Measurements from ENCODE around the gene RAB34.

Gene RAB34, protein sequence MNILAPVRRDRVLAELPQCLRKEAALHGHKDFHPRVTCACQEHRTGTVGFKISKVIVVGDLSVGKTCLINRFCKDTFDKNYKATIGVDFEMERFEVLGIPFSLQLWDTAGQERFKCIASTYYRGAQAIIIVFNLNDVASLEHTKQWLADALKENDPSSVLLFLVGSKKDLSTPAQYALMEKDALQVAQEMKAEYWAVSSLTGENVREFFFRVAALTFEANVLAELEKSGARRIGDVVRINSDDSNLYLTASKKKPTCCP

DNA sequence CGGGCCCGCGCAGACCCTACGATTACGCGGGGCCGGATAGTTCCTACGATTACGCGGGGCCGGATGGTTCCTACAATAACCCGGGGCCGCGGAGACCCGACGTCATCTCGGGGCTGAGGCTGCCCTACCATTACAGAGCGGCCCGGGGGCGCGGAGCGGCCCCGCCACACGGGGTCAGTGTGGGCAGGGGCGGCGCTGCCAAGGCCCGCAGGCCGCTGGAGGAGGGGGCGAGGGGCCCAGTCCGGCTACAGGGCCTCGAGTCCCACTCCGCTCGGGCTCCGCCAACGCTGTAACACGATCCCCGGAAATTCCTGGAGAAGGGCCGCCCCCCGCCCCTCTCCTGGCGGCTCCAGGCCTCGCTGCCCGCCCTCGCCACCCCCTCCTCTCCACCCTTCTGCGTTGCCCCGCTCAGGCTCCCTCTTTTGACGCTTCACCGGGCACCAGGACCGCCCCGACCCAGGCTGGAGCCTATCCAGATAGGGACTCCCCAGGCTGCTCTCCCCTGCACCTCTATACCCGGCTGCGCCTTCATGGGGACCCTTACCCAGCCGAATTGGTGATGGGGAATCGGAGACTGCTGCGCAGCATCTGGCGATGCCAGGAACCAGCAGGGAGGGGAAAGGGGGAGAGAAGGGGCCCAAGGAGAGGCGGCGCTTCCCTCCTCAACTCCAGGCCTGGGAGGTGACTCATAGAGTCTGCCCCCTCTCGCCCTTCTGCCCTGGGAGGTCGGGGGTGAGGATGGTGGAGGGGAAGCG is at the start of gene RAB34:
Gene RAB34, minus strand, starts transcription at position 291 of the 755 bp plus-strand sequence. CDS start 602 bp downstream, outside the sequence.
- DNase-seq: peak; percentile 56

DNA sequence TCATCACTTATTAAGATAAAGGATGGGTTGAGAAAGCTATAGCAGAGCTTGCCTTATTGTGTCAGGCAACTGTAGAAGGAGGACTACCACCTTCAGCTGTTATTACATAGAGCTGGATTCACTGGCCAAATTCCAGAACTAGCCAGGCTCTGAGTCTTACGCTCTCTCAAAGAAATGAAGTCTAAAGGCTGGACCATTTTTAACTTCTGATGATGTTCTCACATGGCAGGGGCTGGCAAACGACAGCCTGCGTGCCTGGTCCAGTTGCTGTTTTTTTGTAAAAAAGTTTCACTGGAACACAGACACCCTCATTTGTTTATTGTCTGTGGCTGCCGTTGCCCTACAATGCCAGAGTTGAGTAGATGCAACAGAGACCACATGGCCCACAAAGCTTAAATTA is 47.4 kb upstream of the RAB34 start:
- DNase-seq: no peak

DNA sequence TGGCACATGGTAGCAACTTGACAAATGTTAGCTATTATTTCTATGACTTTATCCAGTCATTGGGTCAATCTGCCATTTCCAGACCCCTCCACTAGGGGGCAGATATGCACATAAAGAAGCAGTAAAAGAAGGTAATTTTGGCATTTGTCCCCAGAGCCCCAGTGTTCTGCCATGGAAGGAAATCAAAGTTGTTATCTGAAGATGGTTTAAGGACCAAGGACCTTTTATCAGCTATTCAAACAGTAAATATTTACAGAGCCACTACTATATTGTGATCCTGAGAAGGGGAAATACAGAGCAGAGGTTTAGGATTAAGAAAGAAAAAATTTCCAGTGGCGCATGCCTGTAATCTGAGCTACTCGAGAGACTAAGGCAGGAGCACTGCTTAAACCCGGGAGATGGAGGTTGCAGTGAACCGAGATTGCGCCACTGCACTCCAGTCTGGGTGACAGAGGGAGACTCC is 46.2 kb upstream of the RAB34 start:
- peak; percentile 64 for DNase-seq

DNA sequence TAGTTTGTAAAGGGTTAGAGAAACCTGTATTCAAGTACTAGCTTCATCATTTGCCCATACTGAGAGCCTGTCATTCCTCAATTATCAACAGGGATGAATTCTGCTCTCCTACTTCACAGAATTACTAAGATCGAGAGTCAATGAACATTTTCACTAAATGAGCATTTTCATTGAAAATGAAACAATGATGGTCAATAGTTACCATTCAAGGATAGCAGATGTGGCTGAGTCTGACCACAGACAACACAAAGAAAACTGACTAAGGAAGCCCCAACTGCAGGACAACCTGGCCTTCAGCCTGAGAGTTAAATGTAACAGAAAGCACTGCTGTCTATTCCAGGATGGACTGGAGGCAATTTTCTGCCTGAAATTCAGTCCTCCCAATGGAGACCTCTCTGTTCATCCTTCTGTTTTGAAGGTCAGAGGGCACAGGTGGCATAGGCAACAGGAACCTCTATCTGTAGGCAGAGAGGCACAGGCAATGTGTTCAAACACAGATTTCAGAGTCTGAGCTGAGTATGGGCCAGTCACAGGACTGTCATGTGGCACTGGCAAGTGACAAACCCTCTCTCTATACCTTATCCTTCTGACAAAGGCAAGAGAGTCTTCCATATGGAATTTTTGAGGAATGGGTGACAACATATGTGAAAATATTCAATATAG is 45.6 kb upstream of the RAB34 start:
- no peak for DNase-seq

DNA sequence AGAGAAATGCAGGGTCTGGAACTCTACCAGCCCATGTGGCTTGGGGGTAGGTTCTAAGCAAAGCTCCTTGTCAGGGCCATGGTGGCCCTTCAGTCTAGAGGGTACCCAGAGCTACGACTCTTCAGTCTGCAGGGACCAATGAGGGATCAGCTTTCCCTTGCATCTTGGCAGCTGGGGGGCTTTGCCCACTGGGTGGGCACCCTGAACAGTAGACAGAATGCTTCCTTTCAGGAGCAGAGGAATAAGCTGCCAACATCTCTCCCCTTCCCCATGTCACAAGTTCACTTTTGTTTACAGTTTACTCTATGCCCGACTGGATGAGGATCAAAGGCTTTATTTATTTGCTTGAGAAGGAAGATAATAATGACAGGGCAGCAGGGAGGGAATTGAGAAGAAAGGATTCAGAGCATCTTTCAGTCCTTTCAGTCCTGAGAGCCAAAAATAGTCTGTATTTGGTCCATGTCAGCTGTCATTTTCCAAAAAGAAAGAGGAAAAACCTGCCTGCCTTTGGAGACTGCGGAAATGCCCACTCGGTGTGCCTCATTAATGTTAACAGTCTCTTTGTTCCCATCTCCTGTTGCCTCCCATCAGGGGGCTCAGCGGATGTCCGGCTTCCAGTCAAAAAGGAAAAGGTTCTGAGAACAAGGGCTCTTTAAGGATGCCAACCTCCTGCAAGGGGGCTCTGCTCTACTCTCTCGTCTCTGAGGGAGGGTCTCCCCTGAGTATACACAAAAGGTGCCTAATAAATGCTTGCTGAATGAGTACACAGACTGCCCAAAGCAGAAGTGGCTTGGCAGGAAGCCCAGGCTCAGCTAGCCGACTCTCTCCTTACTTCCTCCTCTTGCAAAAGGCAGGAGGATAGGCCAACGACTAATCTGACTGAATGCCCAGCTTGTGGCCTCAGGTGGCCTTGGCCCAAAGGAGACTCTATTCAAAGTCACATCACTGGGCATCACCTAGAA is 43.2 kb upstream of the RAB34 start:
- peak; percentile 82 for DNase-seq

DNA sequence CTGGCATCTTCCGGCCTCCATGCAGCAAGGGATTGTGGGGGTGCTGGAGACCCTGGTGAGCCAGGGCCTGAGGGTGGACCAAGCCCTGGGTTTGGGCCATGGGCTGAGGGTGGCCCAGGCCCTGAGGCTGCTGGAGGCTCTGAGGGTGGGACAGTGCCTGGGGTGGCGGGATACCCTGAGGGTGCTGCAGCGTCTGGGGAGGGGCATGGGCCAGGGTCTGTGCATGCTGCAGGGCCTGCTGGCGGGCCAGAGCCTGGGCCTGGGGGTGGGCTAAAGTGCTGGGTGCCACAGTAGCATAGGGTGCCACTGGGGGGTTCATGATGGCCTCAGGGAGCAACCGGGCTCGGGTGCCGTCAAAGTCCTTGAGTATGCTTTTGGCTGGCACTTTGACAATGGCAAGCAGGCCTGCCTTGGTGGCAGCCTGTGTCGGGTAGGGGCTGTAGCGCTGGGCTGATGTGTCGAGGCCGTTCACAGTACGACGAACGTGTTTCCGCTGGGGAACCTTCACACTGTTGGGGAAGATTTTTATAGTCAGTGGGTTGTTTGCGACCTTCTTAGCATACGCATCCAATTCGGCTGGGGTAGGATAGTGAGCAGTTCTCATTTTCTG is 41.7 kb upstream of the RAB34 start:
- no peak for DNase-seq

DNA sequence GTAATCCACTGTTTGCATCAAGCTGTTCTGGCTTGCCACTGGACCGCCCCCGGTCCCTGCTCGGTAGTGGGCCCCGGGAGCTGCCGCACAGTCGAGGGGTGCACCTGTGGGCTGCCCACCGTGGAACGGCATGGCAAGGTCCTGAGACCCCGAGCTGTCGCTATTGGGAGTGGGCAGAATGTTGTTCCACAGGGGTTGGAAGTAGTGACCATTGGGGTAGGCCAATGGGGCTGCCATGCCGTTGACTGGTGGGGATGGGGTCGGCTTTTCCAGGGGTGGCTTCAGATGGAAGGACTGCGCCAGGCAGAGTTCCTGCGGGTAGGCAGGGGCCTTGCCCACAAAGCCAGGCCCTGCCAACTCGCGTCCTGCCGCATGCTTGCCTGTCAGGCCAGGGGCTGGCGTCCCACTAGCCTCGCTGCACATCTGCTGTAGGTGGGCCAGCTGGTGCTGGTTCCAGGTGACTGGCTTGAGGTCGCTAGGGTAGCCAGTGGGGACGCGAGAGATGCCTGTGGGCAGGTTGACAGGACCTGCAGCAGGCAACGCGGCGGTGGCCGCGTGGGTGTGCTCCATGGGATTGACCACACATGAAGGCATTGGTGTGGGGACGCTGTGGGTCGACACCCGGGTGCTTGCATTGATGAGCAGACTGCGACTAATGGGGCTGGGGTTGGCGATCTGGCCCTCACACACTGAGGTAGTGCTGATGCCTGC is 40.9 kb upstream of the RAB34 start:
- no peak for DNase-seq

DNA sequence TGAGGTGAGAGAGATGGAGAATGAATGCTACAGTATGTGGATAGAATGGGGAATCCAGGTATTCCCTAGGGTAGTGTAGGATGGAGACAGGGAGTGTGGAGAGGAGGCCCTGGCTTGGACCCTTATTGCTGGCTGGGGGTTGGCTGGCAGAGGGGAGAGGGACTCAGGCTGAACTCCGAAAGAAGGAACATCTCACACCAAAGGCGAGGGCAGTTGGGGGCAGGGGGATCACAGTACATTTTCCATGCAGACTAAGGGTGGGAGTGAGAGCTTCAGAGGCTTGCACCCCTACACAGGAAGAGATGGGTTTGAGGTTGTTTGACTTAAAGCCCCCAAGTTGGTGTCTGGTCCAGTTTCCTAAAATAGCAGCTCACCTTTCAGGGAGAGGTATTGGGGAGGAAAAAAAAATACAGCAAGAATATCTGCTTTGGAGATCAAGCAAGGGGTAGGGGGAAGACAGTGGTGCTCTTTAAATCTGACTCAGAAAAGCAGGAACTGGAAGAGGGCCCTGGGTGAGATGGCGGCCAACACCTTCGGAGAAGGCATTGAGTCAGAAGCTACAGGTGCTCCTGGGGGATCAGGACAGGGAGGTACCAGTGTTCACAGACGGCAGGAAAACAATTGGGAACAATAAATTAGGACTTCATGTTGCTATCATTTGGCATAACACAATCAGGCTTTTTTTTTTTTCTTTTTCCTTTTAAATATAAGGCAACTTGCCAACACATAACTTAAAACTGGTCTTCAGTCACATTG is 38.6 kb upstream of the RAB34 start:
- no peak for DNase-seq

DNA sequence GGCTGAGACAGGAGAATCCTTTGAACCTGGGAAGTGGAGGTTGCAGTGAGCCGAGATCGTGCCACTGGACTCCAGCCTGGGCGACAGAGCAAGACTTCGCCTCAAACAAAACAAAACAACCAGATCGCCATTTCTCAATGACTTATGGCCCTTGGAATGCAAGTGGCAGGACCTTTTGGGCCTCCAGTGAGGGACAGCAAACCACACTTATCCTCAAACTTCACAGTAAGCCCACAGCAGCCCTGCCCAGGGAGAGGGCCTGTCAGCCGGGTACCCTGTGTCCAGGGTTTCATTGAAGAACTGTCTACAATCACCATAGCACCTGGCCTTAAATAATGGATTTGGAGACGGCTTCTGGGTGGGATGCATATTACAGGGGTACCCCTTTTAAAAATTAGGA is 37.8 kb upstream of the RAB34 start:
- DNase-seq: no peak

DNA sequence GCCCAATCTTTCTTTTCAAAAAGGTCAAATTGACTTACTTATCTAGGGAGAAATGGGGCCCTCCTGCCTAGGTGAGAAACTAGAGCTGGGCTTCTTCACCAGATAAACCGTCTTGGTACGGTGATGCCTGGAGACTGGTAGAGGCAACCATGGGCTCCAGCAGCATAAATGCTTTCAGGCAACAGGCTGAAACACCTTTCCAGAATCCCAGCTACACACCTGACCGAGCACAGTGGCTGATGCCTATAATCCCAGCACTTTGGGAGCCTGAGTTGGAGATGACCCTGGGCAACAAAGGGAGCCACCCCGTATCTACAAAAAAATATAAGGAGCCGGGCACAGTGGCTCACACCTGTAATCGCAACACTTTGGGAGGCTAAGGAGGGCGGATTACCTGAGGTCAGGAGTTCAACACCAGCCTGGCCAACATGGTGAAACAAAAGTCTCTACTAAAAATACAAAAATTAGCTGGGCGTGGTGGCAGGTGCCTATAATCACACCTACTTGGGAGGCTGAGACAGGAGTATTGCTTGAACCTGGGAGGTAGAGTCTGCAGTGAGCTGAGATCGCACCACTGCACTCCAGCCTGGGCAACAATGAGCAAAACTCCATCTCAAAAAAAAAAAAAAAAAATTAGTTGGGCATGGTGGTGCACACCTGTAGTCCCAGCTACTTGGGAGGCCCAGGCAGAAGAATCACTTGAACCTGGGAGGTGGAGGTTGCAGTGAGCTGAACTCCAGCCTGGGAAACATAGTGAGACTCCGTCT is 34.1 kb upstream of the RAB34 start:
- no peak for DNase-seq

DNA sequence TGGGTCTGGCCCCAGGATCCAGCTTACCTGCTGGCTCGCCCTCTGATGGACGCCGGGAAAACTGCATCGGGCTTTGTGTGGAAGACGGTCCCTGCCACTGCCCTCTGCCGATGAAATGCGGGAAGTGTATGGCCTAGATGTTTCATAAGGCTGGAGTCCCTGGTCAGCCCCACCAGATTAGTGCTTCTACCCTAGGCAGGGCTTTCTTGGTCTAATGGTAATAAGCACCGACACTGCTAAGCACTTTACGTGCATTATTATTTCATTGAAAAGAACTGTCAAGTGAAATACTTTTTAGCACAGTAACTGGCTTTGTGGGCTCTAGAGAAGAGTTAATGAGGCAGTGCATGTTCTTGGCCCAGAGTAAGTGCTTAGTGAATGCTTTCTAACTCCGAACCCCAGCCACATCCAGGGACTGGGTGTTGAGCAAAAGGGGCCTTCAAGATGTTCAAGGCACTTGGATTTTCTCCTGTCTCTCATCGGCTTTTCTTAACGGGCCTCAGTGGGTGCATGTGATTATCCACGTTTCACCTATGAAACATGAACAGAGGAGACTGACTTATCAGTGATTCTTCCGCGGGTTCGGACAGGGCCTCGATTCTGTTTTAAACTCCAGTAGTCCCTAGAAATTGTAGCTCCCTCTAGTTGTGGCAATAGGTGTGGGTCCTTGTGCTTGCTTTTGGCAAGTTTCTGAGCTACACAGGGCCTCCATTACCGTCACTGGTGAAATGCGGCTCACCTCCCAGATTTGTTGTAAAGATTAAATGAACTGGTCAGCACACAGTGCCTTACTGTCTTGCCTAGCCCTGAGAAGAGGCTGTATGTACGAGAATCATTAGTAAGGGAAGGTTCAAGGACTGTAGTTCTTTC is 32.7 kb upstream of the RAB34 start:
- peak; percentile 78 for DNase-seq

DNA sequence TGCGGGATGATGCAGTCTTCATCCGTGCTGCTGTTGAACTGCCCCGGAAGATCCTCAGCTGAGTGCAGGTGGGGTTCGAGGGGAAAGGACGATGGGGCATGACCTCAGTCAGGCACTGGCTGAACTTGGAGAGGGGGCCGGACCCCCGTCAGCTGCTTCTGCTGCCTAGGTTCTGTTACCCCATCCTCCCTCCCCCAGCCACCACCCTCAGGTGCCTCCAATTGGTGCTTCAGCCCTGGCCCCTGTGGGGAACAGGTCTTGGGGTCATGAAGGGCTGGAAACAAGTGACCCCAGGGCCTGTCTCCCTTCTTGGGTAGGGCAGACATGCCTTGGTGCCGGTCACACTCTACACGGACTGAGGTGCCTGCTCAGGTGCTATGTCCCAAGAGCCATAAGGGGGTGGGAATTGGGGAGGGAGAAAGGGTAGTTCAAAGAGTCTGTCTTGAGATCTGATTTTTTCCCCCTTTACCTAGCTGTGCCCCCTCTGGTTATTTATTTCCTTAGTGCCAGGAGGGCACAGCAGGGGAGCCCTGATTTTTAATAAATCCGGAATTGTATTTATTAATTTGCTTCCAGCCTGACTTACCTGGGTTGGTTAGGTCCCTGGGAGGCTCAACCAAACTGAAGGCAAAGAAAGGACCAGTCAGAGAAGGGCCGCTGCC is 32.0 kb upstream of the RAB34 start:
- no peak for DNase-seq

DNA sequence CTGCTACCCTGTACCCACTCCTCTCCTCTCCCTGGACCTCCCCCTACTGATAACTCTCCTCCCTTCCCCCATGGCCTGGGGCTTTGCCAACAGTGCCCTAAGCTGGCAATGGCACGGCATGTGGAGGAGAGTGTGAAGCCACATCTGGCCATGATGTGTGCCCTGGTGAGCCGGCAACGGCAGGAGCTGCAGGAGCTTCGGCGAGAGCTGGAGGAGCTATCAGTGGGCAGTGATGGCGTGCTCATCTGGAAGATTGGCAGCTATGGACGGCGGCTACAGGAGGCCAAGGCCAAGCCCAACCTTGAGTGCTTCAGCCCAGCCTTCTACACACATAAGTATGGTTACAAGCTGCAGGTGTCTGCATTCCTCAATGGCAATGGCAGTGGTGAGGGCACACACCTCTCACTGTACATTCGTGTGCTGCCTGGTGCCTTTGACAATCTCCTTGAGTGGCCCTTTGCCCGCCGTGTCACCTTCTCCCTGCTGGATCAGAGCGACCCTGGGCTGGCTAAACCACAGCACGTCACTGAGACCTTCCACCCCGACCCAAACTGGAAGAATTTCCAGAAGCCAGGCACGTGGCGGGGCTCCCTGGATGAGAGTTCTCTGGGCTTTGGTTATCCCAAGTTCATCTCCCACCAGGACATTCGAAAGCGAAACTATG is 31.3 kb upstream of the RAB34 start:
- no peak for DNase-seq

DNA sequence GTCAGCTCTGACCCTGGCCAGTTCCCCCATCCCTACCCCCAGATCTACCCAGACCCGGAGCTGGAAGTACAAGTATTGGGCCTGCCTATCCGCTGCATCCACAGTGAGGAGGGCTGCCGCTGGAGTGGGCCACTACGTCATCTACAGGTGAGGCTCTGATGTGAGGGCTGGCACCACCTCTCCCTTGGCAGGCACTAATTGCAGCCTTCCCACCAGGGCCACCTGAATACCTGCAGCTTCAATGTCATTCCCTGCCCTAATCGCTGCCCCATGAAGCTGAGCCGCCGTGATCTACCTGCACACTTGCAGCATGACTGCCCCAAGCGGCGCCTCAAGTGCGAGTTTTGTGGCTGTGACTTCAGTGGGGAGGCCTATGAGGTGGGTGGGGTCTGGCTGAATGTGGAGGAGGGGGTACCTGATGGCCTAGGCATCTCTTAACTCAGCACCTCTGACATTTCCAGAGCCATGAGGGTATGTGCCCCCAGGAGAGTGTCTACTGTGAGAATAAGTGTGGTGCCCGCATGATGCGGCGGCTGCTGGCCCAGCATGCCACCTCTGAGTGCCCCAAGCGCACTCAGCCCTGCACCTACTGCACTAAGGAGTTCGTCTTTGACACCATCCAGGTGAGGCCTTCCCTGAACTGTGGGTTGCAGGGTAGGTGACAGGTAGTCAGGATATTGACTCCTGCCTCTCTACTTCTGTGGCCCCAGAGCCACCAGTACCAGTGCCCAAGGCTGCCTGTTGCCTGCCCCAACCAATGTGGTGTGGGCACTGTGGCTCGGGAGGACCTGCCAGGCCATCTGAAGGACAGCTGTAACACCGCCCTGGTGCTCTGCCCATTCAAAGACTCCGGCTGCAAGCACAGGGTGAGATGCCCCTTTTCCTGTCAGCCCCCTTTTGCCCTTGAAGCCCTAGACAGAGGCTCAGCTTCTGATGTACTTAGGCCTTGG is 30.4 kb upstream of the RAB34 start:
- no peak for DNase-seq

DNA sequence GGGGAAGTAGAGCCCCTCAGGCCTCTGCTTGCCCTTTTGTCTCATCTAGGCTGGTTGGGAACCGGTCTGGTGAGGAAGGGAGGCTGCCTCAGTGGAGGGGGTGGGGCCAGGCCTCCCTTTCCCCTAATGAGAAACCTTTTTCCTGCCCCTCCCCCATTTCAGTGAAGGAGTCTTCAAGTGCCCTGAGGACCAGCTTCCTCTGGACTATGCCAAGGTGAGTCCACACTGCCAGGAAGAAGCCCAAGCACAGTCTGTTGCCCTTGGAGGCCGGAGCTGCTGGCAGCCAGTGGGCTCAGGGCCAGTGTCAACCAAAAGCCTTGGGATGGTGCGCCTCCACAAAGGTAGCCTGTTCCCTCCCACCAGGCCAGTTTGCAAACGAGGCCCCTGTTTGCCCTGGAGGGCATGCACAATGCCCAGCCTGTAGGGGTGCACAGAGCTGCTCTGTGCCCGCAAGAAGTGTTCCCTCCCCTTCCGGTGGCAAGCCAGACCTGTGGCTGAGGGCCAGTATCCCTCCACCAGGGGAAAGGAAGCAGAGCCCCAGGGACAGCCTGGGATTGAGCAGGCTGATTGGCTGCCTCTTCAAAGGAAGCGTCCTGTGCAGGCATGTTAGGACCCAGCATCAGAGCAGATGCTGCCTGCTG is 29.5 kb upstream of the RAB34 start:
- no peak for DNase-seq

DNA sequence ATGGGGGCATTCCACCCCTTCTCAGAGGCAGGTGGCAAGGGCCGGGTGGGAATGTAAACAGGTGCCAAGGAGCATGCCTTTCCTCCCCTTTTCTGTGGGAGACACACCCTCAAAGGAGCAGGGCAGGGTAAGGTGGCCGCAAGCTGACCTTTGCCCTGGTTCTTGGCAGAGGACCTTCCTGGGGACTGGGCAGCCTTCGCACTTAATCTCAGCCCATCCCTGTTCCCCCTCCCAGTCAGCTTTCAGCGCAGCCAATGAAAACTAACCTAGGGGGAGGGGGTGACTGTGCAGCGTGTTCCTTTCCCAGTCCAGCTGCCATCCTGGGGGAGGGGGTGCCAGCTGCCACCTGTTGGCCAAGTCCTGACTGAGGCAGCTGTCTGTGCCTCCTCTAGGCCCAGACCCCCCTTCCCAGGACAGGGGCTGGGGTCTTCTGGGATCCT is 29.0 kb upstream of the RAB34 start:
- no peak for DNase-seq
